ENCODE data around the gene BANP.
"Not testable (repeated sequence)": the region's sequence is repeated elsewhere in the genome, so short reads cannot be mapped to it uniquely, and the experiment has no call there.

The BANP gene

DNA sequence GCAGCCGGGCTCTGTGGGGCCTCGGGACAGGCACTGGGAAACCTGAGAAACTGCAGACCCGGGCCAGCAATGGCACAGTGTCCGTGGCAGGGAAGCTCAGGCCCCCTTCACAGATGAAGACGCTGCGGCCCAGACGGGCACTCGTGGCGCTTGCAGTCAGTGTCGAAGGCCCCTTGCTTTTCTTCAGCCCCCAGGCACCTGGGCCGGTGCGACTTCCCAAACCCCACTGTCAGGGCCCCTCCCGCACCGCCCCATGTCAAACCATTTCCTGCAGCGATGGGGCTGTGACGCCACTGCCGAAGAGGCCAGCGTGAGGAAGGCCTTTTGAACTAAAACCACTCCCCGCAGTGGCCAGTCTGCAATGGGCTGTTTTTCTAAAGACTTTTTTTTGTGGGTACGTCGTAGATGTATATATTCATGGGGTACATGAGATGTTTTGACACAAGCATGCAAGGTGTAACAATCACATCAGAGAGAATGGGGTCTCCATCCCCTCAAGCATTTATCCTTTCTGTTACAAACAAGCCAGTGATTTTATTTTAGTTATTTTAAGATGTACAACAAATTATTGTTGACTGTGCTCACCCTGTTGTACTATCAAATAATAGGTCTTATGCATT, 159.8 kb downstream of the BANP start:
- not testable (repeated sequence) for H3K4me1 ChIP-seq (ENCODE audit: insufficient read depth, low read length); H3K36me3 ChIP-seq (ENCODE audit: insufficient read depth, low read length)

DNA sequence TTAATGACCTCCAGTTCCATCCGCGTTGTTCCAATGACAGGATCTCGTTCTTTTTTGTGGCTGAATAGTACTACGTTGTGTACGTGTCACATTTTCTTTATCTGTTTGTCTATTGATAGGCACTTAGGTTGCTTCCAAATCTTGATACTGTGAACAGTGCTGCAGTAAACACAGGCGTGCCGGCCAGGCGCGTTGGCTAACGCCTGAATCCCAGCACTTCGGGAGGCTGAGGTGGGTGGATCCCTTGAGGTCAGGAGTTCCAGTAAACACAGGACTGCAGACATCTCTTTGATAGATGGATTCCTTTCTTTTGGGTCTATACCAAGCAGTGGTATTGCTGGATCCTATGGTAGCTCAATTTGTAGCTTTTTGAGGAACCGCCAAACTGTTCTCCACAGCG, 160.7 kb downstream of the BANP start:
- not testable (repeated sequence) for H3K36me3 ChIP-seq (ENCODE audit: insufficient read depth, low read length); H3K4me1 ChIP-seq (ENCODE audit: insufficient read depth, low read length); H3K9me3 ChIP-seq (ENCODE audit: control insufficient read depth, insufficient read depth, low read length)

More for the DNA sequence above, 159.8 kb downstream of the BANP start:
- H3K9ac ChIP-seq (ENCODE audit: low read depth, low read length); H3K9me3 ChIP-seq (ENCODE audit: control insufficient read depth, insufficient read depth, low read length): not testable (repeated sequence)

DNA sequence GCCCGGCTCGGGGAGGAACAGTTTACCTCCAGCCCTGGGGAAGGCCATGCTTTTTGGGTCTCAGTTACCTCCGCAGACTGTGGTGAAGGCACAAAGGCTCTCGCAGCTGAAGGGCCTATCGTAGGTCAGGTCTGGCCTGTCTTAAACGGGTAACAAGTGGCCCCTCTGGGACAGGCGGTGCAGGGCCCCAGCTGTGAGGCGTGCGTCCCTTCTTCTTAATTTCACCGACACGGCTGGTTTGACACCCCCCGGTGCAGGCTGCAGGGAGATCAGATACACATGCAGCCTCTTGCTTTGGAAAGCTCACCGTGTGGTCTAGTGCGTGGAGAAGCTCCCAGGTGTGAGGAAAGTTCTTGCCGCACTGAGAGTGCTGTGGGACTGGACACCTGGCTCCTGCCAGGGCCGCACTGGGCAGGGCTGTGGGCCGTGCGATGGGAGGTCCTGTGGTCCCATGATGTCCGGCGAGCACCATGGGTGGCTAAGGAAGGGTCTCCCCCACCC, 162.4 kb downstream of the BANP start:
- no peaks in the 10 kb centered on the region; the same call in 1 of the 2 replicates for H3K9me3 ChIP-seq (ENCODE audit: control insufficient read depth, insufficient read depth, low read length)
- no peaks in the 10 kb centered on the region for H3K36me3 ChIP-seq (ENCODE audit: insufficient read depth, low read length)
- H3K9ac ChIP-seq (ENCODE audit: low read depth, low read length): no peak overlapping the region
- no peaks in the 10 kb centered on the region for H3K4me1 ChIP-seq (ENCODE audit: insufficient read depth, low read length)

More for the DNA sequence above, 160.7 kb downstream of the BANP start:
- H3K9ac ChIP-seq (ENCODE audit: low read depth, low read length): not testable (repeated sequence)

DNA sequence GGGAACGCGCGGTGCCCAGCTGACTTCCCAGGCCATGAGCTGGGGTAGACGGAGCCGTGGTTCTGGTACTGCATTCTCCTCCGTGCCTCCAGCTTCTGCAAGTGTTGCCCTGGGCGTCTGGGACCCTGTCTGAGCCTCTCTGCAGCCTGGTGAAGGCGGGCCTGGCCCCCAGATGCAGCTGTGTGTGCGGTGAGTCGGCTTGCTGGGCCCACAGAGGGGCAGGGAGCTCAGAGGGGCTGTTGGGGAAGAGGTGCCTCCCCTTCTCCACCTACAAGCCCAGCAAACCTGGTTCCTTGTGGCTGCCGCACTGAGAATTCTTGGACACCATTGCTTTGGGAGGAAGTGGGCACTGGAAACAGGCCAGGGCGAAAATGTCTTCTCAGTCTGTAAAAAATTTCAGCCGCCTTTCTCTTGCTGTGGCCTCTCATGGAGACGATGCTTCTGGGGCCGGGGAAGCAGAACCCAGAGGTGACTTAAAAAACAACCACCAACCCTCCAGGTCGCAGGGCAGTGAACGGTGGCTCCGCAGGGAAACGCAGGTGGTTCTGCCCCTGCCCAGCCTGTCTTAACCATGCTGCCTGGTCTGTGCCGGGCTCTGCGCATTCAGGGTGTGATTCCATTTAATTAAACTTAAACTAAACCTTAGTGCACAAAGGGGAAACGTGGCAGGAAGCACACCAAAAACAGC, 163.5 kb downstream of the BANP start:
- H3K4me1 ChIP-seq (ENCODE audit: insufficient read depth, low read length); H3K9ac ChIP-seq (ENCODE audit: low read depth, low read length); H3K36me3 ChIP-seq (ENCODE audit: insufficient read depth, low read length); H3K9me3 ChIP-seq (ENCODE audit: control insufficient read depth, insufficient read depth, low read length): not testable (repeated sequence)

DNA sequence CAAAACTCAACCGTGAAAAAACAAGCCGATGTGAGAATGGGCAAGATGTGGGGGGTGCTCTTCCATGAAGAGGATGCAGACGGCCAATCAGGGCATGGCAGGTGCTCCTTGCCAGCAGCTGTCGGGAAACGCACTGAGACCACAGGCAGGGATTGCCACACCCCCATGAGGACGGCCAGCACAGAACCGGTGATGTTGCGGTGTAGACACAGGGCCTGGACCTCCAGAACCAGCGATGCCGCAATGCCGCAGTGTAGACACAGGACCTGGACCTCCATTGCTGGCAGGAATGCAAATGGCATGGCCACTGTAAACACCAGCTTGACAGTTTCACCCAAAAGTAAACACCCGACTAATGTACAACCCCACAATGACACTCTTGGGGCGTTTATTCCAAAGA, 164.9 kb downstream of the BANP start:
- no peak overlapping the region for H3K9ac ChIP-seq (ENCODE audit: low read depth, low read length)

DNA sequence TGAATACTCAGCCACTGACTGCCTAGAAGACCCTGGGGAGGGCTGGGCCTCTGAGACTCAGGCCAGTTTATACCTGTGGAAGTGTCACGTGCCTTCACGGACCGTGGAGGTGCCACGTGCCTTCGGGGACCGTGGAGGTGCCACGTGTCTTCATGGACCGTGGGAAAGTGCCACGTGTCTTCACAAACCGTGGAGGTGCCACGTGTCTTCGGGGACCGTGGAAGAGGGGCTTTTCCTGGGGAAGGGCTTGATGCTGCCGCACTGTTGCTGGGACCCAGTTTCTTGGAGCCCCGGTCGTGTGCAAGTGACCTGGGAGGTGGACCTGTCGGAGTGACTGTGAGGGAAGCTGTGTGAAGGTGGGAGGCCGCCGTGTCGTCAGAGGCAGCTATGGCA, 166.2 kb downstream of the BANP start:
- no peaks in the 10 kb centered on the region for H3K9me3 ChIP-seq (ENCODE audit: control insufficient read depth, insufficient read depth, low read length)
- H3K4me1 ChIP-seq (ENCODE audit: insufficient read depth, low read length): no peaks in the 10 kb centered on the region
- no peaks in the 10 kb centered on the region for H3K36me3 ChIP-seq (ENCODE audit: insufficient read depth, low read length)
- no peak overlapping the region for H3K9ac ChIP-seq (ENCODE audit: low read depth, low read length)

More for the DNA sequence above, 164.9 kb downstream of the BANP start:
- no peaks in the 10 kb centered on the region for H3K9me3 ChIP-seq (ENCODE audit: control insufficient read depth, insufficient read depth, low read length)
- H3K36me3 ChIP-seq (ENCODE audit: insufficient read depth, low read length): no peaks in the 10 kb centered on the region
- H3K4me1 ChIP-seq (ENCODE audit: insufficient read depth, low read length): no peaks in the 10 kb centered on the region

DNA sequence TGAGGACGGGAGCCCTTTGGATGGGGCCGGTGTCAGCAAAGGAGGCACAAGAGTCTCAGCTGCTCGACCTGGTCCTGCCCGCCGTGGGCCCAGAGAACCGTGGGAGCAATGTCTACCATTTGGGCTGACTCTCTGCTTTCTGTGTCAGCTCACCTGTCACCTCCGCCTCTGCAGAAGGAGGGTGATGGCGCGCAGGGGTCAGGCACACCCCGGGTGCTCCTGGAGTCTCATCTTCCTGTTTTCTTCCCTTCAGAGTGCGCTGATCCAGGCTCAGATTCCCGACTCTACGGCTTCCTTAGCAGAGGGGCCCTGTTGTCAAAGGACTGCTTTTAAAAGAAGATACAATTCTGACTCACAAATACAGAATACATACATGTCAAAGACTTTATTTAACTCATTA, 167.1 kb downstream of the BANP start:
- Histone ChIP-seq H3K36me3 (ENCODE audit: insufficient read depth, low read length) (no peaks in the 10 kb centered on the region), H3K4me1 (ENCODE audit: insufficient read depth, low read length) (no peaks in the 10 kb centered on the region), H3K9me3 (ENCODE audit: control insufficient read depth, insufficient read depth, low read length) (no peaks in the 10 kb centered on the region), H3K9ac (ENCODE audit: low read depth, low read length) (no peak overlapping the region)

DNA sequence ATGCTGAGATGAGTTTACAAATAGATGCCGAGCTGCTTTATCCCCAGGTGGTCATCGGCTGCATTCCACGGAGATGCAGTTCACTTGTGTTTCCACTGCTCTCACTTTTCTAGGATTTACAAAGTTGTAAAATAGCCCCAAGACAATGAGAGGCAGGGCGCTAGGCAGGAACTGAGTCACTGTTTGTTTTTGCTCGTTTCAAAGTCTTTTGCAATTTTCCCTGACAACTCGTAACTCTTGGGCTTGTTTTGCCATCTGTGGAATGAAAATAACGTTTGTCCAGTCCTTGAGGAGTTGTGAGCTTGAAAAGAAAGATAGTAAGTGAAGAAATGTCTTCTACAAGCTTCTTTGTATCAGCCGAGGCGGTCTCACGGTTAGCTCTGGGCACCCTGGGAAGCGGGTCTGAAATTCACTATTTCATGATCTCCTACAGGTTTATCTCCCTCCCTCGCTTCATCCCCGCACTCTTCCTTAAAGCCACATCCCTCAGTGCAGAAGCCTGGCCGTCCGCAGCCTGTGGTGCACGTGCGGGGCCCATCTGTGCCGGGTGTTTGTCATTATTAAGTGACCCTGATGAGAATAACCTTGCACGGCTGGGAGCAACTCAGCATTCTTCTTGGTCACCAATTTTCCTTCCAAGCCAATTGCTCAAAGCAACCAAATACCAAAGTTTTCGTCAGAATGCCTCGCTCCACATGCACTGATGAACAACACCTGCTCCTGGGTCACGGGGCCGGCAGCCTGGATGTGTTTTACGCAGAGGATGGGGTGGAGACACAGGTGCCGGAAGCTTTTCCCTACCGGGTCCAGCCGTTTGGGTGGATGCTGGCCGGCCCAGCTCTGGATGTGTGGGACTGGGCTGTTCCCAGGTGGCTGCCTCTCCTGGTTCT, 167.9 kb downstream of the BANP start:
- H3K4me1 ChIP-seq (ENCODE audit: insufficient read depth, low read length); H3K36me3 ChIP-seq (ENCODE audit: insufficient read depth, low read length); H3K9me3 ChIP-seq (ENCODE audit: control insufficient read depth, insufficient read depth, low read length); H3K9ac ChIP-seq (ENCODE audit: low read depth, low read length): not testable (repeated sequence)

DNA sequence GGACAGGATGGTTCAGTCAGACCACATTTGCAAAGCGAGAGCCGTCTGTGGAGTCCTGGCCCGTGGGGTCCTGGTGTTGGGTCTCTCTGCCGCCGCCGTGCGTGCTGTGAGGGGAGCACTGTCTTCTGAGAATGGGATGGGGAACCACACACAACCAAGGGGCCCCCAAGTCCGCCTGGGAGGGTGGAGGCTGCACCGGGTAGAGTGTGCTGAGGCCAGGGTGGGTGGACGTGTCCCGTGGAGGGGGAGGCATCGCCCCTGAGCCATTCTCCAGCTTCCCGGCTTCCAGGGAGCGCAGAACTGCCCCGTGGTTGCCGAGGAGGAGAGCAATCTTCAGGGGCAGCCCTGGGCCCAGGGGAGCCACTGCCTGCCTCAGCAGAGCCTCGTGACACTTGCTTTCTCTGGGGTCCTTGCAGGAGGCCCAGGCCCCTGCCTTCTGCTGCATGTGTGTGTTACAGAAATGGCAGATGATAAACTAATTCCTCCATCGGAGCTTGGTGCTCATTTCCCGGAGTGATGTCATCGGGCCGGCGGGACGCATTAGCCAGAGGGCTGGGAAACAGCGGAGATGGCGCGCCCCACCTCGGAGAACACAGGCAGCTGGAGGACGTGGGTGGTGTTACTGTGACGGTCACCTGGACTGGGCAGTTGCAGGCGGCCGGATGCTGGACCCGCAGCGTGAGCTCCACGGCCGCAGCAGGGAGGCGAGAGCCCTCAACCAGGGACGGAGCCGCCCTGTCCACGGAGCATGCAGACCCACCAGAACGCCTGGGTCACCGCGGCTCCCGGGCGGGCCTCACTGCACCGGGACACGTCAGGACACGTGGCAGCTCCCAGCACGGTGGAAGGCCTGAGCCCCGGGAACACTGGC, 168.9 kb downstream of the BANP start:
- H3K4me1 ChIP-seq (ENCODE audit: insufficient read depth, low read length); H3K9ac ChIP-seq (ENCODE audit: low read depth, low read length); H3K36me3 ChIP-seq (ENCODE audit: insufficient read depth, low read length); H3K9me3 ChIP-seq (ENCODE audit: control insufficient read depth, insufficient read depth, low read length): not testable (repeated sequence)

DNA sequence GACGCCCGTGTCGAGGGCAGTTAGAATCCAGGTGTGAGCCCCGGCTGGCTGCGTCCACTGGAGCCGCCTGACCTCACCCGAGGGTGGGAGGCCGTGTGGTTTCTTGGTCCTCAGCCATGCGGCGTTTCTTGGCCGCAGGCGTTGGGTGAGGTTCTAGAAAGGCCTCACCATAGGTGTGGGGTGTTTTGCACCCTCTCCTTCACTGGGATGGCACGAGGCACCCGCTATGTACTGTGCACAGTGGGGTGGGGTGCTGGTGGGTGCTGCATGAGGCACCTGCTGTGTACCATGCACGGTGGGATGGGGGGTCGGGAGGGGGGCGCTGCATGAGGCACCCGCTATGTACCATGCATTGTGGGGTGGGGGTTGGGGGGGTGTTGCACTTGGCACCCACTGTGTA, 169.6 kb downstream of the BANP start:
- Histone ChIP-seq H3K36me3 (ENCODE audit: insufficient read depth, low read length) (no peaks in the 10 kb centered on the region), H3K4me1 (ENCODE audit: insufficient read depth, low read length) (no peaks in the 10 kb centered on the region), H3K9ac (ENCODE audit: low read depth, low read length) (no peak overlapping the region), H3K9me3 (ENCODE audit: control insufficient read depth, insufficient read depth, low read length) (no peaks in the 10 kb centered on the region)

DNA sequence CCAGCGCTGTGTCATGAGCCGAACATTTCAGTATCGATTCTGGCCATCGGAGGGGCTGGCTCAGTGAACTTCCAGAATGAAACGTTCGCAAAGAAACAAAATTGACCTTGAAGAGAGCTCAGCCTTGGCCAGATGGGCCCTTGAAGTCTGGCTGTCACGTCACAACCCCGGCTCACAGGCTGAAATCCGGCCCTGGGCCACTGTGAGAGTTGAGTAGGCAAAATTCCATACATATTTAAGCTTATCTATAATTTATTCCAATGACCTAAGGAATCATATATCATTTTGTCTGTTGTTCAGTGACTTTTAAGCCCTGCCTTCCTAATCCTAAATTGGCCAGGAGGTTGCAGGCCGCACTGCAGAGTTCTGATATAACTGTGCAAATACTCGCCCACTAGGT, 170.2 kb downstream of the BANP start:
- not testable (repeated sequence) for H3K9me3 ChIP-seq (ENCODE audit: control insufficient read depth, insufficient read depth, low read length); H3K9ac ChIP-seq (ENCODE audit: low read depth, low read length); H3K36me3 ChIP-seq (ENCODE audit: insufficient read depth, low read length); H3K4me1 ChIP-seq (ENCODE audit: insufficient read depth, low read length)

DNA sequence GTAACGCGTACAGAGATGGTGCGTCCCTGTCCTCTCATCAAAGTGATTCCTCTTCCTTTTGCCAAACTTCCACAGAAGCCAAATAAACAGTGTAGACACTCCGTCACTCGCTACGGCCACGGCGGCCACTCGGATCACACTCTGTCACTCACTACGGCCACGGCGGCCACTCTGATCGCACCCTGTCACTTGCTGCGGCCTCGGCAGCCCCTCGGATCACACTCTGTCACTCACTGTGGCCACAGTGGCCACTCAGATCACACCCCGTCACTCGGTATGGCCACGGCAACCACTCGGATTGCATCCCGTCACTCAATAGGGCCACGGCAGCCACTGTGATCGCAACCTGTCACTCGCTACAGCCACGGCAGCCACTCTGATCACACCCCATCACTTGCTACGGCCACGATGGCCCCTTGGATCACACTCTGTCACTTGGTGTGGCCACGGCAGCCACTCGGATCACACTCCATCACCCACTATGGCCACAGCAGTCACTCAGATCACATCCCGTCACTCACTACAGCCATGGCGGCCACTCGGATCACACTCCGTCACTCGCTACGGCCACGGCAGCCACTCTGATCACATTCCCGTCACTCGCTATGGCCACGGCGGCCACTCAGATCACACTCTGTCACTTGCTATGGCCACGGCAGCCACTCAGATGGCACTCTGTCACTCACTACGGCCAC, 170.8 kb downstream of the BANP start:
- Histone ChIP-seq H3K9ac (ENCODE audit: low read depth, low read length) (no peak overlapping the region), H3K4me1 (ENCODE audit: insufficient read depth, low read length) (no peaks in the 10 kb centered on the region), H3K36me3 (ENCODE audit: insufficient read depth, low read length) (no peaks in the 10 kb centered on the region), H3K9me3 (ENCODE audit: control insufficient read depth, insufficient read depth, low read length) (no peaks in the 10 kb centered on the region)
